ENCODE data around the gene JMJD6. TPM values are rescaled to one million over a fixed set of nuclear protein-coding genes. Genes with fewer than 3 reads are reported as not detected.

Gene JMJD6
- total RNA-seq, 1 donor from 2014 or later = 16.8 TPM

- TF ChIP-seq CTCF (IDR thresholded peaks at IDR 0.05) = no peak
- no peak overlapping the region for H3K4me3 Mint-ChIP-seq (ENCODE audit: unreplicated experiment)
- peak overlapping the region; percentile 16 for H3K27ac Mint-ChIP-seq (ENCODE audit: unreplicated experiment)
- H3K4me1 Mint-ChIP-seq (ENCODE audit: unreplicated experiment) = peaks cover 23% of the 10 kb centered on the region
- H3K9me3 Mint-ChIP-seq (ENCODE audit: unreplicated experiment) = no peaks in the 10 kb centered on the region
- H3K36me3 Mint-ChIP-seq (ENCODE audit: unreplicated experiment) = peaks cover 47% of the 10 kb centered on the region
- H3K27me3 Mint-ChIP-seq (ENCODE audit: unreplicated experiment) = no peaks in the 10 kb centered on the region
- DNase-seq (ENCODE audit: extremely low spot score, unreplicated experiment) = no peak
These were observed 5.5 kb downstream of the JMJD6 start for GRCh38 chr17:76720941-76721340.

GRCh38 chr17:76720211-76720610 is 6.2 kb downstream of the JMJD6 start:
- Mint-ChIP-seq H3K4me1 (ENCODE audit: unreplicated experiment) (peaks cover 18% of the 10 kb centered on the region), H3K36me3 (ENCODE audit: unreplicated experiment) (peaks cover 45% of the 10 kb centered on the region), H3K27ac (ENCODE audit: unreplicated experiment) (no peak overlapping the region), H3K4me3 (ENCODE audit: unreplicated experiment) (no peak overlapping the region), H3K9me3 (ENCODE audit: unreplicated experiment) (no peaks in the 10 kb centered on the region), H3K27me3 (ENCODE audit: unreplicated experiment) (no peaks in the 10 kb centered on the region)
- TF ChIP-seq CTCF (IDR thresholded peaks at IDR 0.05) = no peak
- no peak for DNase-seq (ENCODE audit: extremely low spot score, unreplicated experiment)

DNA sequence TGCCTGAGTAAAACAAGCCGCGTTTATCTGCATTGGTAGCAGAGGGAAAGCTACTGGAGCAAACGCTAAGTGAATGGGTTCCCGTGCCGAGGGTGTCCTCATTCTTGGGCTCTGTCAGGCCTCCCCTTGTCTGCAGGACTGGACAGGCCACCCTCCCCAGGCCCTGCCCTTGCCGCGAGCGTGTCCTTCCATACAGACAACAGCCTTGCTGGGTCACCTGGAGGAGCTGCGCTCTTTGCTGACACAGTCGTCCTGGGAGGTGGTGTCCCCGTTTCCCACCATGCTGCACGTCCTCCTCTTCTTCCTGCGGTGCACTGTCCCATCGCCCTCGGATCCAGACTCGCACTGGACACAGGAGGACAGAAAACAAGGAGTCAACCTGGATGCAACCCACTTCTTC is 7.9 kb downstream of the JMJD6 start:
- H3K4me1 Mint-ChIP-seq (ENCODE audit: unreplicated experiment) = peaks cover 18% of the 10 kb centered on the region
- H3K9me3 Mint-ChIP-seq (ENCODE audit: unreplicated experiment) = no peaks in the 10 kb centered on the region
- H3K36me3 Mint-ChIP-seq (ENCODE audit: unreplicated experiment) = peaks cover 49% of the 10 kb centered on the region
- no peak for TF ChIP-seq CTCF (IDR thresholded peaks at IDR 0.05)
- H3K27ac Mint-ChIP-seq (ENCODE audit: unreplicated experiment) = no peak overlapping the region
- H3K4me3 Mint-ChIP-seq (ENCODE audit: unreplicated experiment) = no peak overlapping the region
- H3K27me3 Mint-ChIP-seq (ENCODE audit: unreplicated experiment) = no peaks in the 10 kb centered on the region
- no peak for DNase-seq (ENCODE audit: extremely low spot score, unreplicated experiment)

GRCh38 chr17:76716839-76717215 is 9.6 kb downstream of the JMJD6 start:
- H3K27me3 Mint-ChIP-seq (ENCODE audit: unreplicated experiment) = no peaks in the 10 kb centered on the region
- TF ChIP-seq CTCF (IDR thresholded peaks at IDR 0.05) = no peak
- H3K4me3 Mint-ChIP-seq (ENCODE audit: unreplicated experiment) = no peak overlapping the region
- H3K4me1 Mint-ChIP-seq (ENCODE audit: unreplicated experiment) = peaks cover 20% of the 10 kb centered on the region
- H3K36me3 Mint-ChIP-seq (ENCODE audit: unreplicated experiment) = peaks cover 45% of the 10 kb centered on the region
- no peak for DNase-seq (ENCODE audit: extremely low spot score, unreplicated experiment)
- peak overlapping the region; percentile 50 for H3K27ac Mint-ChIP-seq (ENCODE audit: unreplicated experiment)
- no peaks in the 10 kb centered on the region for H3K9me3 Mint-ChIP-seq (ENCODE audit: unreplicated experiment)

GRCh38 chr17:76716146-76716838 is 10.1 kb downstream of the JMJD6 start:
- H3K4me3 Mint-ChIP-seq (ENCODE audit: unreplicated experiment) = no peak overlapping the region
- TF ChIP-seq CTCF (IDR thresholded peaks at IDR 0.05) = no peak
- H3K36me3 Mint-ChIP-seq (ENCODE audit: unreplicated experiment) = peaks cover 40% of the 10 kb centered on the region
- H3K27me3 Mint-ChIP-seq (ENCODE audit: unreplicated experiment) = no peaks in the 10 kb centered on the region
- no peak for DNase-seq (ENCODE audit: extremely low spot score, unreplicated experiment)
- H3K9me3 Mint-ChIP-seq (ENCODE audit: unreplicated experiment) = no peaks in the 10 kb centered on the region
- H3K27ac Mint-ChIP-seq (ENCODE audit: unreplicated experiment) = peak overlapping the region; percentile 59
- peaks cover 26% of the 10 kb centered on the region for H3K4me1 Mint-ChIP-seq (ENCODE audit: unreplicated experiment)

All from osteocyte (in vitro differentiated cells).